GM21515 (cell line): ENCODE measurements around the gene FKBP1B.
"Not testable (repeated sequence)": the region's sequence is repeated elsewhere in the genome, so short reads cannot be mapped to it uniquely, and the experiment has no call there.

Experiments used
- ATAC-seq: cut with Tn5 transposase; IDR thresholded peaks from one replicate; pipeline ENCODE4 v1.9.1; 2021; ENCODE audit not compliant: unreplicated experiment

FKBP1B gene

GRCh38 chr2:24058564-24059271 lies 9.2 kb downstream of the FKBP1B start:
- no peak for ATAC-seq

GRCh38 chr2:24065341-24065740 lies 15.8 kb downstream of the FKBP1B start:
- no peak for ATAC-seq

GRCh38 chr2:24072259-24072658 lies 22.7 kb downstream of the FKBP1B start:
- no peak for ATAC-seq

- no peak for ATAC-seq
Observed at GRCh38 chr2:24073816-24074215, 24.3 kb downstream of the FKBP1B start.

GRCh38 chr2:24075259-24075658 lies 25.7 kb downstream of the FKBP1B start:
- no peak for ATAC-seq

- ATAC-seq = peak; percentile 94
Observed at GRCh38 chr2:24075915-24076848, 26.6 kb downstream of the FKBP1B start, which contains the start of gene SF3B6. TSS of gene SF3B6 (minus strand) at chr2:24076326. CDS start at chr2:24076229, 97 bp downstream.

GRCh38 chr2:24076849-24077534 lies 27.5 kb downstream of the FKBP1B start:
- ATAC-seq = peak; percentile 18

GRCh38 chr2:24077535-24077877 lies 28.0 kb downstream of the FKBP1B start:
- ATAC-seq = no peak

- no peak for ATAC-seq
Observed at GRCh38 chr2:24077879-24078278, 28.3 kb downstream of the FKBP1B start.

- ATAC-seq = no peak
Observed at GRCh38 chr2:24080701-24081100, 31.2 kb downstream of the FKBP1B start.

GRCh38 chr2:24082787-24083566 lies 33.4 kb downstream of the FKBP1B start:
- no peak for ATAC-seq

GRCh38 chr2:24083567-24084385 lies 34.2 kb downstream of the FKBP1B start:
- ATAC-seq = peak; percentile 80

GRCh38 chr2:24084386-24085199 lies 35.1 kb downstream of the FKBP1B start, which contains the start of gene TP53I3:
TSS of gene TP53I3 (minus strand) at chr2:24084834. CDS start at chr2:24084326, 508 bp downstream.
- peak; percentile 79 for ATAC-seq

- no peak for ATAC-seq
Observed at GRCh38 chr2:24085200-24085489, 35.6 kb downstream of the FKBP1B start.

- ATAC-seq = no peak
Observed at GRCh38 chr2:24086241-24086640, 36.7 kb downstream of the FKBP1B start.

- no peak for ATAC-seq
Observed at GRCh38 chr2:24087032-24087431, 37.5 kb downstream of the FKBP1B start.

- ATAC-seq = no peak
Observed at GRCh38 chr2:24088821-24089359, 39.3 kb downstream of the FKBP1B start.

GRCh38 chr2:24093270-24093669 lies 43.7 kb downstream of the FKBP1B start:
- not testable (repeated sequence) for ATAC-seq

- ATAC-seq = not testable (repeated sequence)
Observed at GRCh38 chr2:24095171-24095677, 45.7 kb downstream of the FKBP1B start.
